Measurements from ENCODE around the gene S100A3. TPM values are rescaled to one million over a fixed set of nuclear protein-coding genes. Genes with fewer than 3 reads are reported as not detected.
"Not testable (repeated sequence)": the region's sequence is repeated elsewhere in the genome, so short reads cannot be mapped to it uniquely, and the experiment has no call there.

The S100A3 gene
- total and polyA plus RNA-seq, 4 donors = 3.0 to 8.0 (median 6.0) TPM

DNA sequence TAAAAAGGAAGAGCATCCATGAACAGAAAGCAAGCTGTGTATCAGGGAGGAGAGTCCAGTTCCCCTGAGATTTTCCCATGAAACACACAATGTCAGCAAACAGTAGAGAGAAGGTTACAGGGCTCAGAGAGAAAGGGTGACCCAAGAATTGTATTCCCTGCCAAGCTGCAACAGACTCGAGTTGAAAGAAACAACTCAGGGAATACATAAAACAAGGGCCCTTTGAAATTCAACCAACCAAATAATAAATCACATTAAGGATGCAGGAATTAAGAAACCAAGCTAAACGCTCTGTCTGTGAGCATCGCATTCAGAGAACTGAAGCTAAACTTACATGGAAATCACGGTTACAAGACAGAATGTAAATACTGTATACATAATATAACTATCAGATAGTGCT is 43.7 kb upstream of the S100A3 start:
- Histone ChIP-seq H3K9me3 (ENCODE audit: control insufficient read depth in 4 of 4, insufficient read depth in 3 of 4, low read length in 3 of 4) (no peaks in the 10 kb centered on the region), H3K27me3 (ENCODE audit: control insufficient read depth in 3 of 3, insufficient read depth in 3 of 3, low read length in 2 of 3) (no peaks in the 10 kb centered on the region), H3K36me3 (ENCODE audit: control insufficient read depth in 4 of 4, insufficient read depth in 4 of 4, low read length in 4 of 4) (peaks cover 0 to under 1% (median 0%) of the 10 kb centered on the region in 4 donors), H3K9ac (ENCODE audit: insufficient read depth in 1 of 2, low read length in 2 of 2) (no peak overlapping the region), H3K4me1 (ENCODE audit: control insufficient read depth in 5 of 5, insufficient read depth in 5 of 5, low read length in 5 of 5) (peaks cover 0 to 5% (median 0%) of the 10 kb centered on the region in 5 donors), H3K4me3 (no peak overlapping the region), H3K27ac (ENCODE audit: low read depth in 1 of 2, low read length in 1 of 2) (no peak overlapping the region)
- WGBS, 2 donors = 56 to 75% methylated on average over 4 of the region's 4 CpGs
- ATAC-seq (ENCODE audit: insufficient read depth, low FRiP score) = no peak
- DNase-seq = no peak
- TF ChIP-seq, protein P1, sequence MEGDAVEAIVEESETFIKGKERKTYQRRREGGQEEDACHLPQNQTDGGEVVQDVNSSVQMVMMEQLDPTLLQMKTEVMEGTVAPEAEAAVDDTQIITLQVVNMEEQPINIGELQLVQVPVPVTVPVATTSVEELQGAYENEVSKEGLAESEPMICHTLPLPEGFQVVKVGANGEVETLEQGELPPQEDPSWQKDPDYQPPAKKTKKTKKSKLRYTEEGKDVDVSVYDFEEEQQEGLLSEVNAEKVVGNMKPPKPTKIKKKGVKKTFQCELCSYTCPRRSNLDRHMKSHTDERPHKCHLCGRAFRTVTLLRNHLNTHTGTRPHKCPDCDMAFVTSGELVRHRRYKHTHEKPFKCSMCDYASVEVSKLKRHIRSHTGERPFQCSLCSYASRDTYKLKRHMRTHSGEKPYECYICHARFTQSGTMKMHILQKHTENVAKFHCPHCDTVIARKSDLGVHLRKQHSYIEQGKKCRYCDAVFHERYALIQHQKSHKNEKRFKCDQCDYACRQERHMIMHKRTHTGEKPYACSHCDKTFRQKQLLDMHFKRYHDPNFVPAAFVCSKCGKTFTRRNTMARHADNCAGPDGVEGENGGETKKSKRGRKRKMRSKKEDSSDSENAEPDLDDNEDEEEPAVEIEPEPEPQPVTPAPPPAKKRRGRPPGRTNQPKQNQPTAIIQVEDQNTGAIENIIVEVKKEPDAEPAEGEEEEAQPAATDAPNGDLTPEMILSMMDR (IDR thresholded peaks at IDR 0.05; ENCODE audit: control extremely low read depth, extremely low read depth) = no peak

DNA sequence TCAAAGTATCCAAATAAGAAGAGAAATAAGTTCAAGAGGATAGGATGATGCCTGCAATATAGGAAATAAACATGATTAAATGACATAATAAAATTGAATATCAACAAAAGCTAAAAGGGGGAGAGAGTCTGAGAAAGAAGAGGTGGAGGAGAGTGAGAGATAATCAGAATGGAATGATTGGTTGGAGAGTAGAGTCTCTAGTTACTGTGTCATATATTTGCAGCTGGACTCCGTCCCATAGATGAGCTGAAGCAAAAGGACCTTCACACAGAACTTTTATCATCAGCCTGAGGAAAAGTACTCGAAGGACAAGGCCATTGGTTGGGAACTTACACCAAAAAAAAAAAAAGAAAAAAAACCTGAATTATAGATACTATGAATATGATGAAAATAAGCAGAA is 39.4 kb upstream of the S100A3 start:
- 91 to 92% methylated on average over 2 of the region's 2 CpGs for WGBS, 2 donors

DNA sequence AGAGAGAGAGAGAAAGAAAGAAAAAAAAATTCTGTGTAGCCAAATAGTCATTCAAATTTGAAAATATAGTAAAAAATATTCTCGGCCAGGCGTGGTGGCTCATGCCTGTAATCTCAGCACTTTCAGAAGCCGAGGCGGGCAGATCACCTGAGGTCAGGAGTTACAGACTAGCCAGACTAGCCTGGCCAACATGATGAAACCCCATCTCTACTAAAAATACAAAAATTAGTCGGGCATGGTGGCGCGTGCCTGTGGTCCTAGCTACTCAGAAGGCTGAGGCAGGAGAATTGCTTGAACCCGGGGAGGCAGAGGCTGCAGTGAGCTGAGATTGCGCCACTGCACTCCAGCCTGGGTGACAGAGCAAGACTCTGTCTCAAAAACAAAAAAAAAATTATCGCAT is 39.0 kb upstream of the S100A3 start:
- not testable (repeated sequence) for H3K27ac ChIP-seq (ENCODE audit: low read depth in 1 of 2, low read length in 1 of 2); H3K36me3 ChIP-seq (ENCODE audit: control insufficient read depth in 4 of 4, insufficient read depth in 4 of 4, low read length in 4 of 4); H3K9ac ChIP-seq (ENCODE audit: insufficient read depth in 1 of 2, low read length in 2 of 2); H3K4me3 ChIP-seq; ATAC-seq (ENCODE audit: insufficient read depth, low FRiP score); H3K4me1 ChIP-seq (ENCODE audit: control insufficient read depth in 5 of 5, insufficient read depth in 5 of 5, low read length in 5 of 5); DNase-seq; H3K9me3 ChIP-seq (ENCODE audit: control insufficient read depth in 4 of 4, insufficient read depth in 3 of 4, low read length in 3 of 4); H3K27me3 ChIP-seq (ENCODE audit: control insufficient read depth in 3 of 3, insufficient read depth in 3 of 3, low read length in 2 of 3)
- 91 to 93% methylated on average over 10 of the region's 10 CpGs for WGBS, 2 donors

More for the DNA sequence above, 39.4 kb upstream of the S100A3 start:
- ATAC-seq (ENCODE audit: insufficient read depth, low FRiP score) (no peak), DNase-seq (no peak)
- H3K36me3 ChIP-seq (ENCODE audit: control insufficient read depth in 4 of 4, insufficient read depth in 4 of 4, low read length in 4 of 4) = peaks cover 0 to 2% (median 0%) of the 10 kb centered on the region in 4 donors
- TF ChIP-seq, protein P1 (IDR thresholded peaks at IDR 0.05; ENCODE audit: control extremely low read depth, extremely low read depth) = no peak
- H3K4me1 ChIP-seq (ENCODE audit: control insufficient read depth in 5 of 5, insufficient read depth in 5 of 5, low read length in 5 of 5) = peaks cover 0 to 5% (median 0%) of the 10 kb centered on the region in 5 donors
- no peaks in the 10 kb centered on the region for H3K9me3 ChIP-seq (ENCODE audit: control insufficient read depth in 4 of 4, insufficient read depth in 3 of 4, low read length in 3 of 4)
- no peak overlapping the region for H3K27ac ChIP-seq (ENCODE audit: low read depth in 1 of 2, low read length in 1 of 2)
- no peak overlapping the region for H3K4me3 ChIP-seq
- H3K27me3 ChIP-seq (ENCODE audit: control insufficient read depth in 3 of 3, insufficient read depth in 3 of 3, low read length in 2 of 3) = no peaks in the 10 kb centered on the region
- H3K9ac ChIP-seq (ENCODE audit: insufficient read depth in 1 of 2, low read length in 2 of 2) = no peak overlapping the region

GRCh38 chr1:153587314-153587713 is 38.3 kb upstream of the S100A3 start:
- Histone ChIP-seq H3K27ac (ENCODE audit: low read depth in 1 of 2, low read length in 1 of 2) (no peak overlapping the region), H3K27me3 (ENCODE audit: control insufficient read depth in 3 of 3, insufficient read depth in 3 of 3, low read length in 2 of 3) (no peaks in the 10 kb centered on the region), H3K4me3 (no peak overlapping the region), H3K9ac (ENCODE audit: insufficient read depth in 1 of 2, low read length in 2 of 2) (no peak overlapping the region), H3K4me1 (ENCODE audit: control insufficient read depth in 5 of 5, insufficient read depth in 5 of 5, low read length in 5 of 5) (no peaks in the 10 kb centered on the region), H3K36me3 (ENCODE audit: control insufficient read depth in 4 of 4, insufficient read depth in 4 of 4, low read length in 4 of 4) (peaks cover 0 to 2% (median 0%) of the 10 kb centered on the region in 4 donors), H3K9me3 (ENCODE audit: control insufficient read depth in 4 of 4, insufficient read depth in 3 of 4, low read length in 3 of 4) (no peaks in the 10 kb centered on the region)
- TF ChIP-seq, protein P1 (IDR thresholded peaks at IDR 0.05; ENCODE audit: control extremely low read depth, extremely low read depth) = no peak
- DNase-seq (no peak), ATAC-seq (ENCODE audit: insufficient read depth, low FRiP score) (no peak)
- WGBS, 2 donors = 56 to 69% methylated on average over 5 of the region's 5 CpGs

Data from lung (tissue), 12 donors.